Choroid plexus epithelial cell (primary cell): Measurements from ENCODE around the gene TENT4A.

Source experiments
- DNase-seq: peaks from one replicate; pipeline ENCODE4 v3.0.0-alpha.2; 2010; ENCODE audit warnings: low read depth
- H3K4me3 ChIP-seq: 2 replicates; pipeline ENCODE4 v1.5.1; 2011; ENCODE audit warnings: low read depth, mild to moderate bottlenecking, control low read depth, low read length, moderate library complexity
- CTCF ChIP-seq: conservative IDR thresholded peaks from 2 replicates; pipeline ENCODE4 v1.5.1; 2011; ENCODE audit warnings: low read depth, mild to moderate bottlenecking, control low read depth, inconsistent platforms, low read length, moderate library complexity

Gene TENT4A

DNA sequence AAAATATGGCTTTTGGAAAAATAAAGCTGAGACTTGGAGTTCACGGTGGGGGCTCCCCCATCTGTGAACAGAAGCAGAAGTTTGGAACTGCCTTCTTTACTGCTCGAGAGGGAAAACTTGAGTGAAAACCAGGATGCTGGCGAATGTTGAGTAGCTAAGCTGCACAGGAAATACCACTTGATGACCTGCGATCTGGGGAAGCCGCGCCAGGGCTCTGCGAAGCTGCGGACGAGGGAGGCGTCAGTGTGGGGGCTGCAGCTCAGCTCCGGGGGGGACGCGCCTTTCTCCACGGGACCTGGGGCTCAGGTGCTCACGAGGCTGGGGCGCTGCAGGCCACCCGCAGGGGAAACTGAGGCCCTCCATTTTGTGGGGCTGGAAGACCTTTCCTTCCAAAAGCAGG lies 62.3 kb downstream of the TENT4A start:
- no peak for TF ChIP-seq CTCF
- no peak overlapping the region for H3K4me3 ChIP-seq
- no peak for DNase-seq

DNA sequence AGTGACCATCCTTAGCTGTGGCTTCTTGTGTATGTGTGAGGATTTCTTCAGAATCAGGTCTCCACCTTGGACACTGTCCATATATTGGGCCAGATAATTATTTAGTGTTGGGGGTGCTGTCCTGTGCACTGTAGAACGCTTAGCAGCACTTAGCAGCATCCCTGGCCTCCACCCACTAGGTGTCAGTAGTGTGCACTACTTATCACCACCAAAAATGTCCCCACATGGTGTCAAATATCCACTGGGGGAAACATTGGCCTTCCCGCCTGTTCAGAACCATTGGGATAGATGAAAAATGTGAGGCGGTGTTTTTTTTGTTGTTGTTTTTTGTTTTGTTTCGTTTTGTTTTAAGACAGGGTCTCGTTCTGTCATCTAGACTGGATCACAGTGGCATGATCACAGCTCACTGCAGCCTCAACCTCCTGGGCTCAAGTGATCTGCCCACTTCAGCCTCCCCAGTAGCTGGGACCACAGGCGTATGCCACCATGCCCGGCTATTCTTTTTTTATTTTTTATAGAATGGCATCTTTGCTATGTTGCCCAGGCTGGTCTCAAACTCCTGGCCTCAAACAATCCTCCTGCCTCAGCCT lies 67.7 kb downstream of the TENT4A start:
- H3K4me3 ChIP-seq, result no peak overlapping the region
- TF ChIP-seq CTCF, result peak; percentile 52
- peak; percentile 18 for DNase-seq

GRCh38 chr5:6781716-6782115 lies 68.5 kb downstream of the TENT4A start:
- DNase-seq, result peak; percentile 31
- H3K4me3 ChIP-seq, result no peak overlapping the region
- TF ChIP-seq CTCF, result no peak

GRCh38 chr5:6783787-6784186 lies 70.6 kb downstream of the TENT4A start:
- no peak for TF ChIP-seq CTCF
- DNase-seq, result no peak
- H3K4me3 ChIP-seq, result no peak overlapping the region

- DNase-seq, result no peak
- no peak overlapping the region for H3K4me3 ChIP-seq
- TF ChIP-seq CTCF, result no peak
These were observed 71.2 kb downstream of the TENT4A start for GRCh38 chr5:6784481-6784880.

DNA sequence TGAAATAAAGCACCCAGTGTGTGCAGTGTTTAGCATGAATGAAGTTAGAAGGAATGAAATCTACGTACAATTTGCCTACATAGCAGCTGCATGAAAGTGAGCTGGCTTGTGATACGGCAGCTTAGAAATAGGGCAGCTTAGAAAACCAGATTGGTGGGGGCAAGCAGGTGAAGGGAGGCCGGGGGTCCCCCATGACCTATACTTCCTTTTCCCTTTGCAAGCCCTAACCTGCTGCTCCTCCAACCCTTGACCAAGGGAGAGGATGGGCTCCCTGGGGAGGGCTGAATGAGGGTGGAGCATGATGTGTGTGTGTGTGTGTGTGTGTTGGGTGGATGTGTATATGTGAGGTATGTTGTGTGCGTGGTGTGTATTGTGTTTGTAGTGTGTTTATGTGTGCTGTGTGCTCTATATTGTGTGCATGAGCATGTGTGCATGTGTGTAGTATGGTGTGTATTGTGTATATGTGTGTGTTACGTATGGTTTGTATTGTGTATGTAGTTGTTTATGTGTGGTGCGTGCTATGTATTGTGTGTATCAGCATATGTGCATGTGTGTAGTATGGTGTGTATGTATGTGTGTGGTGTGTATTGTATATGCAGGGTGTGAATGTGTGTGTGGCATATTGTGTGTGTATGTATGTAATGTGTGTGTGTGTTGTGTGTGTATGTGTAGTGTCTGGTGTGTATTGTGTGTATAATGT lies 72.1 kb downstream of the TENT4A start:
- DNase-seq, result no peak
- no peak overlapping the region for H3K4me3 ChIP-seq
- no peak for TF ChIP-seq CTCF

DNA sequence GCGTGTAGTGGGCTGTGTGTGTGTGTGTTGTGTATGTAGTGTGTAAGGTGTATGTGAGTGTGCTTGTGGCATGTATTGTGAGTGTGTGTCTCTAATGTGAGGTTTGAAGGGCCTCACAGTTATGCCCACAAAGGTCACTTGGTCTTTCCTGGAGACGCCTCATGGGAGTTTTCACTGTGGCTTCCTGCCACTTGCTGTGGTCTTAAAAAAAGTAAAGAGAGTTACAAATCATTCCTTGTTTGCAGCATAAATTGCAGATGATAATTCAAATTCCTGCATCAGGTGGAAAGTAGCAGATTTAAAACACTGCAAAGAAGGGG lies 72.6 kb downstream of the TENT4A start:
- no peak overlapping the region for H3K4me3 ChIP-seq
- TF ChIP-seq CTCF, result no peak

More for the DNA sequence above, 72.6 kb downstream of the TENT4A start:
- no peak for DNase-seq
